Measurements from ENCODE around the gene RERE.

The RERE gene

DNA sequence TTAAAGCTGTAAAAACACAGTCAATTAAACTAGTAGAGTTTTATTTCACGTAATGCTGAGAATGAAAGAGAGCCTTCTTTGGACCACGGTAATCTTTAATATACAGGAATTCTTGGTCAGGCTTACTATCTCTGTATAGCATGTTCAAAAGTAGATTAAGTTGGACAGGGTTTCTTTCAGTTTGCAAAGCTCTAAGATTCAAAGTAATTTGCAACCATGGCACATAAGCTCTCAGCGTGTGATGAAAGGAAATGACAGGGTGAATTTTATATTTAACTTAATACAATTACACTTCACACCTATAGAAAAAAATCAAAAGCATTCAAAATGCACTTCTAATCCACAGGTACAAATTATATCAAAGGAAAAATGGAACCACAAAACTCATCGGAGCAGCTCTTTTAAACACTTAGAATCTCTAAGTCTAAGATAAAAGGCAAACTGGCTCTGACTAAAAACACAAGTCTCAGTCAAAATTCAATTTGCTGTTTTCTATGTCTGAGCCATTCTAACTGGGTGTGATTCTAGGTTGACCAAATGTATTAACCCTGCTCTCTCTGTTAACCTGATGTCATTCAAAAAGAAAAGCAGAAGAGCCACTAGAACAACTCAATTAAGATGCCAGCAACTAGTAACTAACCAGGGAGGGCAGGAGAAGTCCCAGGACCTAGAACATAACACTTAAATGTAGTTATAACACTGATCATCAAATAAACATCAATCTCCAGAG is 147.7 kb downstream of the RERE start:
- no peak for DNase-seq (ENCODE audit: low read depth in 4 of 4, low spot score in 1 of 4)

DNA sequence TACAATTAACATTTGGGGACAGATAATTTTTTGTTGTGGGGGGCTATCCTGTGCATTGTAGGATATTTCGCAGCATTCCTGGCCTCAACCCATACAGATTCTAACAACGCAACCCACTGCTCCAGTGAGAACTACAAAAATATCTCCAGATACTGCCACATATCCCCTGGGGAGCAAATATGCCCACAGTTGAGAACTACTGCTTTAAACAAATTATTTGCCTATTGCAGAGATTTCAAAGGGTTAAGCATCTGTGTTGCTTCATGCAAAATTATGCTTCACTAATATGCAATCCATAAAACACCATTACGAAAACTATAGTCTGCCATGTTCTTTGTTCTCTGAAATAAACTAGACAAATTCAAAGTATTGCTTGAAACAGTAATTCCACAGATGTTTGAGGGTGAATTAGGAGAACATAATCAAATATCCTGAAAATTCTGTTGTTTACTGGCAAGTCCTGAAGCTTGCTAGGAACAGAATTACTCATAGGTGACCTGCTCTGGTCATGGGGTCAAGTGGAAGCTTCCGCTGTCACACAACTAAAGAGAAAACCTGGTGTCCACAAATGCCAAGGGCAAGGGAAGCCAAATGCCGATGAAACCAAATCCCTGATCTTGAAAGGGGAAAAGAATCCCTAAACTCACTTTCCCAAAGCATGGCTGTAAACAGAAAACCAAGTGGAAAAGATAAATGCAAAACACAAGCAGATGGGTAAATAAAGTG is 149.4 kb downstream of the RERE start:
- DNase-seq (ENCODE audit: low read depth in 4 of 4, low spot score in 1 of 4) = no peak

DNA sequence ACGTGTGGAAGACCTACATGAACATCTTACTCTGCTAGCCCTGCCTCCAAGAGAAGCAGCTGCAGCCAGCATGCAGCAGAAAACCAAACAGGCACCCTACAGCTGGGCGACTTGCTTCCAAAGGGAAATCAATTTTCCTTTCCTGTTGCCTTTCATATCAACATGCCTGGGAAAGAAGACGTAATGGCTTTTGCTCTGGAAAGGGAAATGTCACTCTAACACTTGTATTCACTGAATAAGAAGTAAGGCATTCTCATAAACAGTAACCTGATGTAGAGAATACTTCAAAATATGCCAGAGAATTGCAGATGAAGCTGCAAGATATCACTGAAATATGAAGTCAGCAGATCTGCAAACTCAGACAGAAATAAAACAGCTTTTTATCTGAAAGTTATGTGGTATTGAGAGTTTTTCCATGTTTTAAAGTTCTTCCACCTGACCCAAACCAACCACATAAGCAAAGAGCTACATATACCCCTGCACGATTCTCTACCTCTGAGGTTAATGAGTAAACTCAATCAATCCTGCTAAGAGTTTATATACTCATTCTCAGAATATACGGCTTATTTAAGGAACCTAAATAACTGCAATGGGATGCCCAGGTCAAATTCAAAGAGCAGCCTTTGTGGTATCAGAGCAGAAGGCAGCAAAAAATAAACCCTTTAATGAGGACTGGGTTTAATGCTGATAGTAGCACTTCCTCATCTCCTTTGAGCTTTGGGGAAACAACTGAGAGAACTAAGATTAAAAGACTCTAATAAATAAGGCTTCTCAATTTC is 150.9 kb downstream of the RERE start:
- no peak for DNase-seq (ENCODE audit: low read depth in 4 of 4, low spot score in 1 of 4)

DNA sequence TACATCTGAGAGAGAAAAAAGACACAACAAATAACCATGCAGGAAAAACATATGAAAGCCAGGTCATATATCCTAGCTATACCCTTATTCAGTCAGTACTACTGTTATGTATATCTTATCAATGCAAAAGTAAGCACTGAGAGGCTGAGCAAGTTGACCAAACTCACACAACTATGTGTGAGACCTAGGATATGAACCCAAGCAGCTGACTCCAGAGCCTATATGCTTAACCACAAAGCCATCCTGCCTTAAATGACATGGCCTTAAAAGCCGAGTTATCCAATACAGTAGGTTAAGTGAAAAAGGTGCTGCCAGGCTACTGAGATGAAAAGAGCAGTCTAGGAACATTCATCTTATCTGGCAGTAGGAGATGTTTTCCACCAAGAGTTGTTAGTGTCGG is 151.6 kb downstream of the RERE start:
- no peak for DNase-seq (ENCODE audit: low read depth in 4 of 4, low spot score in 1 of 4)

DNA sequence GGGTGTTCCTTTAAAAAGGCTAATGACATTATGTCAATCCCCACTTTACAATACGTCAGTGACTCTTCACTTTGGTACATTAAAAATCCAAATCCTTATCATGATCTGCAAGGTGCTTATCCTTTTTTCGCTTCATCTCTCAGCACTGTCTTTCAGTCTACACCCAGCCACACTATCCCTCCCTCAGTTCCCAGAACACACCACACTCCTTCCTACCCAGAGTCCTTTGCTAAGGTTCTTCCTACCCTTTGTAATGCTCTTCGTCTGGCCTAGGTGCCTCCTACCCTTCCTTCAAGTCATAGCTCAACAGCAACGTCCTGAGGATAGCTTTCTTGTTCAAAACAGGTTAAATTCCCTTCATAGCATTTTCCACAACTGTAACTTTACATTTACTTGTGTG is 152.6 kb downstream of the RERE start:
- no peak for DNase-seq (ENCODE audit: low read depth in 4 of 4, low spot score in 1 of 4)

DNA sequence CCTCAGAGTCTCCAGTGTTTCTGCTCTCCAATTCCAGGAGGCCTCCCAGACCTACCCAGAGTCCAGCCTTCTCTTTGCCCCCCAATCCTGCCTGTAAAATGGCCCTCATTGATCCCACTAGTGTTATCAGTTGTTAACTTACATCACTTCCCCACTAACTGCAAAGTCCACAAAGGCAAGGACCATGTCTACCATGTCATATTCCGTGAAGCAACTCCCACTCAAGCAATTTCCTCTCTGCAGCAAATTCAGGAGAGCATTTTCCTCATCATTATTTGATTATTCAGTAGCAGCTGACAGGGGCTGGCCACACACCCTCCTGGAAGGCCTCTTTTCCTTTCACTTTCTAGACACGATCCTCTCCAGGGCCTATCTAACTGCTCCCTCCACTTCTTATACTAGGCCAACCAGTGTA is 153.5 kb downstream of the RERE start:
- DNase-seq (ENCODE audit: low read depth in 4 of 4, low spot score in 1 of 4) = no peak

DNA sequence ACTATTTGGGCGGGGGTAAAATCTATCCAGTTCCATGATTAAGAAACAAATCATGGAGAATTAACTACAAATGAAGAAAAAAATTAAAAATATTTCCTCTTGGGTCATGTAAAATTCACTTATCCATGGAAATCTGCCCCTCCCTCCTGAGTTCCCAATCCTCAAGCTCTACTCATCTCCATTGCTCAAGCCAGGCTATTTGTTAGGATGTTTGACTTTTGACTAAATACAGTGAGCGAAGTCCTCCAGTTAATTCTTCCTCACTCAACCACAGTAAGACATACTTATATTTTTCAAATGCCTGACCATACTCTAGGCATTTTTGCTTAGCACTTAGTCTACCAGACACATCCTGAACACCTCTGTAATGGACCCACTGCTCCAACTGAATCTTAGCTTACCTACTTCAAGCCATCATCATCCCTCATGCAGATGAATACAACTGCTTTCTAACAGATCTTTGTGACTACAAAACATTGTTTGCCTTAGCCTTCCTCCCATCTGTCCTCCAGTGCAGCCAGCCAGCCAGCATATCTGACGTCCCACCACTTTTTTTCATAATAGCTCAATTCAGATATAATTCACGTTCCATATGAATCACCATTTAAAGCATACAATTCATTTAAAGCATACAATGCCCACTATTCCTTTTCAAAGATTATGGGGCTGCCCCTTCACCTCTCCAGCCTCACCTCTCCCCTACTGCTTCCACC is 154.2 kb downstream of the RERE start:
- DNase-seq (ENCODE audit: low read depth in 4 of 4, low spot score in 1 of 4) = no peak

DNA sequence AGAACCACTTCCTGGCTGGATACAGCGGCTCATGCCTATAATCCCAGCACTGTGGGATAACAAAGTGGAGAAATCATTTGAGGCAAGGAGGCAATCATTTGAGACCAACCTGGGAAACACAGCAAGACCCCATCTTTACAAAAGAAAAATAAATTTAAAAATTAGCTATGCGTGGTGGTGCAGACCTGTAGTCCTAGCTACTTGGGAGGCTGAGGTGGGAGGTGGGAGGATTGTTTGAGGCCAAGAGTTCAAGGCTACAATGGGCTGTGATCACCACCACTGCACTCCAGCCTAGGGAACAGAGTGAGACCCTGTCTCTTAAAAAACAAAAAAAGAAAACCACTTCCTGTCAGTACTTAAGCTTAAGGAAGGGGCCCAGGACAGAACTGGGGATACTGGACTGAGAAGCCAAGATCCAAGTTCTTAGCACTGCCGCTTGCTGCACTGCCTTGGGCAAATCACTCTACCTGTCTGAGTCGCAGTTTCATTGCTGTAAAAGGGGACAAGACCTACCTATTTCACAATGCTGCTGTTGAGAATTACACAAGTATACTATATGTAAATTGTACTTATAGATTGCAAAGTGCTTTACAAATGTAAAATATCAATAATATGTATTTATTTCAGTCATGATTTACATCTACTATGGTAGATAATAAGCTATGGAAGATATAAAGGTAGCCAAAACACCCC is 154.9 kb downstream of the RERE start:
- no peak for DNase-seq (ENCODE audit: low read depth in 4 of 4, low spot score in 1 of 4)

DNA sequence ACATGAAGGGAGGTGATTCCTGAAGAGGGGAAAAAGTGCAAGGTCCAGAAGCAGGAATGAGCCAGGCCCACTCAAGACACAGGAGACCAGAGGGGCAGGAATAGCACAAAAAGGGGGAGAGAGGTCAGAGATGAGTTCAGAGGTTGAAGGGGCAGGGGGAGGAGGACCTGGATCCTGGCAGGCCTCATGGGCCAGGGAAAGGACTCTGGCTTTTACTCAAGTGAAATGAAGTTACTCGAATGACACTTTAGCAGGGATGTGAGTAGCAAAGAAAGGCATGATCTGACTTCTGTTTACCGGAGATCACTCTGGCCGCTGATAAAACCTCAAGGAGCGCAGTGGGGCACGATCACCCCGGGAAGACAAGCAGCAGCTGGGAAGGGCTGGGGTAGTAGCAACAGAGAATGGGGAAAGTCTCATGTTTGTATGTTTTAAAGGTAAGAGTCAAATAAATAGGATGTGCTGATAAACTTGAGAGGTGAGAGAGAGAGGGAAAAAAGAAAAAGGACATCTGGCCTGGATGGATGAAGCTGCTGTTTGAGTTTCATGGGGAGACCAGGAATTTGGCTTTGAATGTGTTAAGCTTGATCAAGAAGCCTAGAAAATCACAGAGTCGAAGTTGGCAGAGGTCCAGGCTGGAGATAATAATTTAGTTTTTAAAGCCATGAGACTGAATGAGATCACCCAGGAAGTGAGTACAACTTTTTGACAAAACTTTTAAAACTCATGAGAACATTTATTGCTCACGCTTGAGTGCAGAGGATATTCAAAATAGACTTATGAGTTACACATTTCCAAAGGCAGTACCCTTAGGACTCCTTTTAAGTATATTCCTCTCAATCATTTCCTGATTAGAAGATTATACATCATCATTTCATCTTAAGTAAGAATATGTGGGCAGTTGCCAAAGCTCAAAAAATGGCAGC is 156.0 kb downstream of the RERE start:
- DNase-seq (ENCODE audit: low read depth in 4 of 4, low spot score in 1 of 4) = peak in 3 of 4 experiments; percentile 32 to 44 (median 39)

DNA sequence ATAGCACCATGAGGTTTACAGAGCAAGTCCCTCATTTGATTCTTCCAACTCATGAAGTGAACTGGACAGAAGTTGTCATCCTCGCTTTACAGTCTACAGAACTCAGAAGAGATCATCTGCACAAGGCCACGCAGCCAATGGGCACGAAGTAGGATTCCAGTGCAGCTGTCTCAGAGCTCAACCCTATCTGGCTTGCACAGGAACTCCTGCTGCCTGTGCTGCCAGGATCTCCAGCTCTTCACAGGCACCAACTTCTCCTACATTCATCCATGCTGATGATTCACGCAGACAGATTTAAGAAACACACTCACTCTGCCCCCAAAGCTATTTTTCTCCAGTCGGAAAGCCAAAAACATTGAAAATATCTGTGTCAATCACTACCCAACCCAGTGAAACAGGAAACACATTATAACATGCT is 157.0 kb downstream of the RERE start:
- DNase-seq (ENCODE audit: low read depth in 4 of 4, low spot score in 1 of 4) = no peak

DNA sequence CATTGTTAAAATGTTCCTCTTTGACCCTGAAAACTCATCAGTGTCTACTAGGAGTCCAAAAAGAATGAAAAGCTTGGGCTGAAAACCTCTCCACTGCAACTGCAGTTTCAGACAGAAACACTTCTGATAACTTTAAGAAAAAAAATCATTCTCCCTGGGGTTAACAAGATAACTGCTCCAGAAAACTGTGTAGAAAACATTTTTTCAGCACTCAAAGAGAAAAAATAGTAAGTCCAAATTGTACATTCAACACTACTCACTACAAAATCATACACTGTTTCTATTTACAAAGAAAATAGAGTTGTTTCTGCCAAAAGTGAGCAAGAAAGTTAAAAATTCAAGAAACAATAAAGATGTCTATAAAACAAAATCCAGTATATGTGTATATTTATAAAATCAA is 157.8 kb downstream of the RERE start:
- no peak for DNase-seq (ENCODE audit: low read depth in 4 of 4, low spot score in 1 of 4)

DNA sequence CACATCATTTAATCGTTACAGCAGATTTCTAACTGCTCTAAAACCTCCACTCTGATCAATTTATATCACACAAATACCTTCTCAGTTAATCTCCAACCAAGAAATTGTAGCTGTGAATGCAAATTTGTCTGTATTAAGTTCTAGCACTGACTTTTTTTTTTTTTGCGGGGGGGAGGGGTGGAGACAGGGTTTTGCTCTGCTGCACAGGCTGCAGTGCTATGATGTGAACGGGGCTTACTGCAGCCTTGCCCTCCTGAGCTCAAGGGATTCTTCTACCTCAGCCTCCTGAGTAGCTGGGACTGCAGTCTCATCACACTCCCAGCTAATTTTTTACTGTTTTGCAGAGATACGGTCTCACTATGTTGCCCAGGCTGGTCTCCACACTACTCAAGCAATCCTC is 163.6 kb downstream of the RERE start:
- DNase-seq (ENCODE audit: low read depth in 4 of 4, low spot score in 1 of 4) = no peak

DNA sequence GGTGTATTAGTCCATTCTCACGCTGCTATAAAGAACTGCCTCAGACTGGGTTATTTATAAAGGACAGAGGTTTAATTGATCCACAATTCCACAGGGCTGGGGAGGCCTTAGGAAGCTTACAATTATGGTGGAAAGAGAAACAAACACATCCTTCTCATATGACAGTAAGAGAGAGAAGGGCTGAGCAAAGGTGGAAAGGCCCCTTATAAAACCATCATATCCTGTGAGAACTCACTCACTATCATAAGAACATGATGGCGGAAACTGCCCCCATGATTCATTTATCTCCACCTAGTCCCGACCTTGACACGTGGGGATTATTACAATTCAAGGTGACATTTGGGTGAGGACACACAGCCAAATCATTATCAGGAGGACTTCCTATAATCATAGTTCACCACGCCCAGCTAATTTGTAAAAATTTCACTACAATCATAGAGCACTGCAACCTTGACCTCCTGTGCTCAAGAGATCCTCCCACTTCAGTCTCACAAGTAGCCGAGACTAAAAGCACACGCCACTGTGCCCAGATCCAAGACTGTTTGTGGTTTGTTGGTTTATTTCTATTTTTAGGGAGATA is 164.9 kb downstream of the RERE start:
- DNase-seq (ENCODE audit: low read depth in 4 of 4, low spot score in 1 of 4) = no peak

DNA sequence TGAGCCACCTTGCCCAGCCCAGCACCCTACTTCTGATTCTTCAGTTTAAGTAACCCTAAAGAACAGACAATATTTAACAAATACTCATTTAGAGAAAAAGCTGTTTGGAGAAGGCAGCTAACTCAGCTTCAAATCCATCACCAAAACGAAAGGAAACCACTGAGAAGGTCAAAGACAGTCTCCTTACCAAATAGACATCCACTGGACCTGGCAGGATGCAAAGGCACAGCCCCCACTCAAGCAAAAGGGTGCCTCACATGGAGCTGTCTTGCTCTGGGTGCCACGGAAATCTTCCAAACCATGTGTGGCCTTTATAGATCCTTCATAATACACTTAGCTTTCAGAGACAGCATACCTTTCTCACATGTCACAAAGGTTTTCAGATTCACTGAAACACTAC is 165.5 kb downstream of the RERE start:
- no peak for DNase-seq (ENCODE audit: low read depth in 4 of 4, low spot score in 1 of 4)

DNA sequence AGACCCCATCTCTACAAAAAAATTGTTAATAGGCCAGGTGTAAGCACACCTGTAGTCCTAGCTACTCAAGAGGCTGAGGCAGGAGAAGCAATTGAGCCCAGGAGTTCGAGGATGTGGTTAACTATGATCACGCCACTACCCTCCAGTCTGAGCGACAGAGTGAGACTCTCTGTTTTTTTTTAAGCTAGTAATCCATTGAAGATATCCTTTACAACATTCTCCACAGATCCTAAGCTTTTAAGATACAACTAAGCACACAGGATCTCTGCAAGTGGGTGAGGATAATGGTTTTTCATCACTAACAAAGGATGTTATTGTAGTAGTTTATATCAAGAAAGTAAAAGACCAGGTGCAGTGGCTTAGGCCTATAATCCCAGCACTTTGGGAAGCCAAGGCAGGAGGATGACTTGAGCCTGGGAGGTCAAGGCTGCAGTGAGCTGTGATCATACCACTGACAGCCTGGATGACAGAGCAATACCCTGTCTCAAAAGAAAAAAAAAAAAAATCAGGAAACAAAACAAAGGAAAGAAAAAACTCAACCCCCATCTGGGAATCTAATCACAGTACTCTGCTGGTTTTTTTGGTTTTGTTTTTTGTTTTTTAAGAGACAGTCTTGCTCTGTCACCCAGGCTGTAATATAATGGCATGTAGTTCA is 166.1 kb downstream of the RERE start:
- DNase-seq (ENCODE audit: low read depth in 4 of 4, low spot score in 1 of 4) = no peak

DNA sequence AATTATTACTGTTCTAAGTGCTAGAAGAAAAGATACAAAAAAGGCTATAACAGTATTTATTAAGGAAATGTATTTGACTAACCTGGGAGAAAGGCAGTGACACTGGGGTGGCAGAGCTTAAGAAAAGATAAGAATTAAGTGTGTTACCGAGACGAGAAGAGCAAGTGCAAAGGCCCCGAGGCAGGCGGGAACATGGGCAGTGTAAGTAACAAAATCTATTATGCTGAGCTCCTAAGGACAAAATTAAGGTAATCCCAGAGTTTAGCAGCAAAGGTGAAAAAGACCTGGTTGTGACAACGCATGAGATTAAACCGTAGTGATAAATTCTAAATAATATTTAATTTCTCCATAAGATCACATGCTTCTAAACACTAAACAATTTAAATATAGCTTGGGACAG is 167.6 kb downstream of the RERE start:
- DNase-seq (ENCODE audit: low read depth in 4 of 4, low spot score in 1 of 4) = no peak

DNA sequence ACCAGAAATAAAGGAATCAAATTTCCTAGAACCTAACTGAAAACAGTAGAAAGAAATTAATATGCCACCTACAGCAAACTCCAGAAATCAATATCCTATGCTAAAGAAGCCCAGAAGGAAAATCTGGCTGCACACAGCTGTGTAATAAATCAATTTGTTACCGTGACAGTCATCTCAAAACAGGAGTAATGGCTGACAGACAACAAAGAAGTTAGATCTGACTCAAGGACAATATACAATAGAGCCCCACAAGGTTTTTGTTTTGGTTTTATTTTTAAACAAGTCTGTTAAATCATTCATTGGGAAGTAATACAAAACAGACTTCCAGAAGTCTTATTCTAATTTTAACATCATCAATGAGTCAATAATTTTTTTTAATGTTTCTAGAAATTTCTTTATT is 168.4 kb downstream of the RERE start:
- DNase-seq (ENCODE audit: low read depth in 4 of 4, low spot score in 1 of 4) = no peak

DNA sequence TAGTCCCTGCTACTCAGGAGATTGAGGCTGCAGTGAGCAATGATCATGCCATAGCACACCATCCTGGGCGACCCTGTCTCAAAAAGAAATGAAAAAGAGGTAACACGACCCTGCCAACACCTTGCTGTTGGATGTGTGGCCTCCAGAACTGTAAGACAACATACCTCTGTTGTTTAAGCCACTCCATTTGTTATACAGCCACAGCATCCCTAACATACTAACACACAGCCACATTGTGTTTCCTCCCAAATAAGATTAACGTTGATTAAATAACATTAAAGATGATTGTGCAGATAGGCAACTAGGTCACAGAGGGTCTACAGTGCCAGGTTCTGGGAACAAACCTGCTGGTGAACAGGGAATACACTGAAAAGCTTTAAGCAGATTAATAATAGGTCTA is 170.4 kb downstream of the RERE start:
- no peak for DNase-seq (ENCODE audit: low read depth in 4 of 4, low spot score in 1 of 4)

DNA sequence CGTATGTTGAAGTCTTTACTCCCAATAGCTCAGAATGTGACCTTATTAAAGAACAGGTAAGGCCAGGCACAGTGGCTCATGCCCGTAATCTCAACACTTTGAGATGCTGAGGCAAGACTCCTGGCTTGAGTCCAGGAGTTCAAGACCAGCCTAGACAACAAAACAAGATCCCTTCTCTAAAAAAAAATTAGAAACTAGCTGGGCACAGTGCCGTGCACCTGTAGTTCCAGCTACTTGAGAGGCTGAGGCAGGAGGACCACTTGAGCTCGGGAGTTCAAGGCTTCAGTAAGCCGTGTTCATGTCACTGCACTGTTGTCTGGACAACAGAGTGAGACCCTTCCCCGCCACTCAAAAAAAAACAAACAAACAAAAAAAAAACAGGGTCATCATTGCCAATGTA is 171.3 kb downstream of the RERE start:
- no peak for DNase-seq (ENCODE audit: low read depth in 4 of 4, low spot score in 1 of 4)
